HG03196 (cell line): ENCODE results near the gene PRKN.

Experiments used
- ATAC-seq: cut with Tn5 transposase; IDR thresholded peaks from one replicate; pipeline ENCODE4 v1.9.1; 2021; ENCODE audit not compliant: unreplicated experiment

Gene PRKN

DNA sequence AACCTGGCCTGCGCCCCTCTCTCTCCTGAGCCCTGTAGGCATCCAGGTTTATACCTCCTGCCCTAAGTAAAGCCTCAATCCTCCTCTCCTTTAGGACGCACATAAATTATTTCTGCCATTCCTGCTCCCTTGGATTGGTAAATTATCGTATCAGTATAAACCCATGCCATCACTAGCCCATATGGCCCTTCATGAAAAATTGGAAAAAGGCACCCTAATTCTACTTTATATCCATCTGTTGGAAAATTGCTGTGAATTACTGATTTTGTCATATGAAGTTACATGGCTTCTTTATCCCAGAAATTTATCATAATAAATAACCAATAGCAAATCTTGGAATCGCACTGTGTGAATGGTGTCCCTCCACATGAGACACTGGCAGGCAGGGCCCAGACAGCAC lies 395.2 kb downstream of the PRKN start:
- ATAC-seq = no peak

- no peak for ATAC-seq
Observed at GRCh38 chr6:162331911-162332310, 395.7 kb downstream of the PRKN start.

GRCh38 chr6:162325826-162326225 lies 401.7 kb downstream of the PRKN start:
- no peak for ATAC-seq

- no peak for ATAC-seq
Observed at GRCh38 chr6:162325051-162325450, 402.5 kb downstream of the PRKN start.

DNA sequence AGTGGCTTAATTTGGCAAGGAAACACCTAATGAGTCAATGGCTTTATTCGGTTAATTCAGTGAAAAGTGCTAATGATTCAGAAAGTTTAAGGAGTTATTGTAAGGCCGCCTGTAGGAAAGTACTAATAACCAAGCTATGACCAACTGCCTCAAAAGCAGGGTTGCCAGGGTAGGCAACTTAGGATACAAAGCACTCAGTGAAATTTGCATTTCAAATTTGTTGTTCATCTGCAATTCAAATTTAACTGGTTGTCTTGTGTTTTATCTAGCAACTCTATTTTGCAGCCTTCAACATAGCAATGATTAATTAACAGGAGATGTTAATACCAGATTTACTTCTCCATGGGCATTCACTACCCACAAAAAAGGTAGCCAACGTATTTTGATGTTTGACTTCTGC lies 412.3 kb downstream of the PRKN start:
- ATAC-seq = no peak

DNA sequence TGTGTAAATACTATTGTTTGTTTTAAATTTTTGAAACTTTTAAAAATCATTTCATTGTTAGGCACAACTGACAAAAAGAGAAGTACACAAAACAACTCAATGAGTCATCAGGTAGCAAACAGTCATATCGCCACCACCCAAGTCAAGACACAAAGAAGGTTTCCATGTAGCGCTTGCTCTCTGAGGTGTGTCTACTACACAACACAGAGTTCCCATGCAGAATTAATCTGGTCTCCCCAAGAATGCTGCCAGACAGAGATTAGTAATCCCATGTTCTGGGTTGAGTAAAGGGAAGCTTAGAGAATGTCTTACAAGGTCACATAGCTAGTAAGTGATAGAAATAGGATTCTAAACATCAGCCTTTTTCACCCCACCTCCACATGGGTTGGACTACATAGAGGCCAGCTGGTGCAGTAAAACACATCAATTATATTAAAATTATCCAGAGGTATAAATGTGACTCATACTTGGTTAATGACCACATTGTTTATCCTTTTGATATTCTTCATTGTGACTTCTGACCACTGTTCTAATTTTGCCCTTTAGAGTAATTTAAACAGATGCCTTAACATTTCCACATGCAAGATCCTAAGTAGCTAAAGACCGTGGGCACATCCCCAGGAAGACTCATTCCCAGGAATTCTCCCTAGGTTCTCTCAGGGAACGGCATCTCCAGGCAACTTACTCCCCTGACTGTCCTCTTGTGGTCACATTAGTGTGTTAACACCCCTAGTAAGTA lies 413.5 kb downstream of the PRKN start:
- no peak for ATAC-seq

GRCh38 chr6:162307865-162308264 lies 419.7 kb downstream of the PRKN start:
- no peak for ATAC-seq

- ATAC-seq = no peak
Observed at GRCh38 chr6:162306616-162307015, 420.9 kb downstream of the PRKN start.

GRCh38 chr6:162301128-162301527 lies 426.4 kb downstream of the PRKN start:
- ATAC-seq = no peak

GRCh38 chr6:162294029-162294428 lies 433.5 kb downstream of the PRKN start:
- ATAC-seq = no peak

GRCh38 chr6:162292915-162293314 lies 434.7 kb downstream of the PRKN start:
- ATAC-seq = no peak

GRCh38 chr6:162290846-162291465 lies 436.6 kb downstream of the PRKN start:
- no peak for ATAC-seq

GRCh38 chr6:162289972-162290371 lies 437.6 kb downstream of the PRKN start:
- ATAC-seq = no peak

DNA sequence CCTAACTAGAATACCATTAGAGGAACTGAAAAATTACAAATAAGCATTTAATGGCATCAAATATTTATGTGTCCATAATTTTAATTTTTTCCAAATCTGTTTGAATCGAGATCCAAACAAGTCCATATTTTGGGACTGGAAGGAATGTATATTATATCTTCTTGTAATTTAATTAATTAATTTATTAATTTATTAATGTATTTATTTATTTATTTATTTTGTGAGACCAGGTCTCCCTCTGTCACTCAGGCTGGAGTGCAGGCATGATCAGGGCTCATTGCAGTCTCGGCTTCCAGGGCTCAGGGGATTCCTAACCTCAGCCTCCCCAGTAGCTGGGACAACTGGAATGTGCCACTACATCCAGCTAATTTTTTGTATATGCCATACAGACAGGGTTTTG lies 453.6 kb downstream of the PRKN start:
- no peak for ATAC-seq

DNA sequence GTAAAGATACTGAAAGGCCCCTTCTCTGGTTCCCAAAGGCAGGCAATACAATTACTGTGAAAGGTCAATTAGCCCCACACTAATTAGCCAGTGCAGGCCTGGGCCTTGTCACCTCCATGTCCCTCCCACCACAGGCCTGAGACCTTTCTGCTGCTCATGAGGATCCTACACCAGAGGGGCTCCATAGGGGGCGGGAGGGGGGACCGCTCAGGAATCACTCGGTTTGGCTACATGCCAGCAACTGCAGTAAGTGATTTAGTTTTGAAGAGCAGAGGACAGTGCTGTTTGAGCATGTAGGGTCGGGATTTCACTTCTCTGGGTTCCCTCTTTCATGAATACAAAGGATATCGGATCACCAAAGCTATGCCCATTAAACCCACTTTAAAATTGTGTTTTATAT lies 455.6 kb downstream of the PRKN start:
- ATAC-seq = no peak

DNA sequence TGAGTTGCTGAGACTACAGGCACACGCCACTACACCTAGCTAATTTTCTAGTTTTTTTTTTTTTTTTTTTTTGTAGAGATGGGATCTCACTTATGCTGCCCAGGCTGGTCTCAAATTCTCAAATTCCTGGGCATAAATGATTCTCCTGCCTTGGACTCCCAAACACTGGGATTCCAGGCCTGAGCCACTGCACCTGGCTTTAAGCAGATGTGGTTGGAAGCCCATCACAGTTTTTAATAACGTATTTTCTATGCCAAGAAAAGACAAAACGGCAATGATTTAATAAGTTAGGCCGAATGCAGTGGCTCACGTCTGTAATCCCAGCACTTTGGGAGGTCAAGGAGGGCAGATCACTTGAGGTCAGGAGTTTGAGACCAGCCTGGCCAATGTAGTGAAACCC lies 456.6 kb downstream of the PRKN start:
- no peak for ATAC-seq

GRCh38 chr6:162267641-162268040 lies 459.9 kb downstream of the PRKN start:
- no peak for ATAC-seq

DNA sequence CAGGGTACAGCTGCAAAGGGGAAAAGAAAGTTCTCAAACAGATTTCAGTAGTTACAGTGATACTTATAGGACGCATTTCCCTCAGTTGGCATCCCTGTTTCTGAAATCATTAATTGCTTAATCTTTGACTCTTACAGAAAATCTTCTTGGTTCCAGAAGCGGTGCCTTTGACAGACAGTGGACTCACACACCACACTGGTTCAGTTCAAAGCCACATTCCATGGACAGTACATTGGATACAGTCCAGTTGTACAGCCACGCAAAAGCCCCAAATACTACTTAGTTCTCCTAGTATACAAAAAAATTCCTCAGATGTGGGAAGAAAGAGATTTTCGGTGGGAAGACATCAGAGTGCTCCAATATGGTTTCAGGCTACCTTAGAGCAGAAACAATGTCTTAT lies 460.4 kb downstream of the PRKN start:
- ATAC-seq = no peak

DNA sequence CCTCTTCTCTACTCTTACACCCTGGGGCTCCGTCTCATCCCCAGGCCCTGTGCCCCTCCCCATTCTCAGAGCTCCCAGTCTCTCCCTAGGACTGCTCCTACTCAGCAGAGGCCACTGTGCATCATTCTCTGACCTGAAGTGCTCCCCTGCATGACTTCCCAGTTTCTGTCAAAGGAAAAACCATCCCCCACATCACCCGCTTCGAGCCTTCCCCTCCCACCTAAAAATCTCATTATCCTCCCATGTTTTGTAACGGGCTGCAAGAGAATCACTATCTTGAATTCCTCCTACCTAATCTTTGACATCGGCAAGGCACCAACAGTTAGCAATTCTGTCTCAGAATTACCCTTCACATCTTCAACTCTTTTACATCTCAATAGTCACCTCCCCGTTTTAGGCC lies 463.0 kb downstream of the PRKN start:
- ATAC-seq = no peak

GRCh38 chr6:162262466-162263196 lies 464.9 kb downstream of the PRKN start:
- no peak for ATAC-seq

- ATAC-seq = no peak
Observed at GRCh38 chr6:162261598-162261997, 466.0 kb downstream of the PRKN start.

DNA sequence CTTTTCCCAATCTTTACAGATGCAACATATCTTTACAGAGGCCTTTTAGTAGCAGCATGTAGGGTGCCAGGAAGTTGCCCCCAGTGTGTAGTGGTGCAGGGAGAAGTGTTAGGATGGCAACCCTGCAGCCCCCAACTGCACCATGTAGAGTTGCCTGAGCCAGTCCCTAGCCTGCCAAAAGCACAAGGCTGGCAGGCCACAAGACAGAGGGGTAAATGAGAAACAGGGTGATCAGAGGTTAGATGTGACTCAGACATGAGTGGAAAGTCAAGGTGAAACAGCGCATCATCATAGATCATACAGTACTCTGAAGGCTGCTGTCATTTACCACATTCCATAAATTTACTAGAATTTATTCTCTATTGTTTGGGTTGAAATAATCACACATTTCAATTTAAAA lies 467.5 kb downstream of the PRKN start:
- ATAC-seq = no peak
